Muscle layer of colon (tissue), 2 donors: Measurements from ENCODE around the gene LPCAT3.

Source experiments
- H3K27ac ChIP-seq: one replicate; pipeline ENCODE4 v1.7.0; 2013; ENCODE audit warnings: low read depth, mild to moderate bottlenecking, low read length, moderate library complexity
- H3K27me3 ChIP-seq, 2 donors: one replicate each; pipeline ENCODE4 v1.7.0; 2013; ENCODE audit warnings: low read length in 2 of 2, mild to moderate bottlenecking in 2 of 2; ENCODE audit not compliant: insufficient read depth in 2 of 2, control insufficient read depth in 1 of 2
- H3K36me3 ChIP-seq: one replicate; pipeline ENCODE4 v1.7.0; 2013; ENCODE audit warnings: mild to moderate bottlenecking, low read length; ENCODE audit not compliant: insufficient read depth
- H3K4me1 ChIP-seq: one replicate; pipeline ENCODE4 v1.7.0; 2013; ENCODE audit warnings: mild to moderate bottlenecking, low read length; ENCODE audit not compliant: insufficient read depth
- H3K4me3 ChIP-seq, 2 donors: one replicate each; pipeline ENCODE4 v1.7.0; 2013; ENCODE audit warnings: low read length in 2 of 2, low read depth in 1 of 2, mild to moderate bottlenecking in 1 of 2, moderate library complexity in 1 of 2
- H3K9ac ChIP-seq: one replicate; pipeline ENCODE4 v1.7.0; 2013; ENCODE audit warnings: low read length
- H3K9me3 ChIP-seq: one replicate; pipeline ENCODE4 v1.7.0; 2013; ENCODE audit warnings: mild to moderate bottlenecking, low read length
- donor health status: abdominal sarcoma.
- donor health status: Adenocarcinoma of cecum.

The LPCAT3 gene

DNA sequence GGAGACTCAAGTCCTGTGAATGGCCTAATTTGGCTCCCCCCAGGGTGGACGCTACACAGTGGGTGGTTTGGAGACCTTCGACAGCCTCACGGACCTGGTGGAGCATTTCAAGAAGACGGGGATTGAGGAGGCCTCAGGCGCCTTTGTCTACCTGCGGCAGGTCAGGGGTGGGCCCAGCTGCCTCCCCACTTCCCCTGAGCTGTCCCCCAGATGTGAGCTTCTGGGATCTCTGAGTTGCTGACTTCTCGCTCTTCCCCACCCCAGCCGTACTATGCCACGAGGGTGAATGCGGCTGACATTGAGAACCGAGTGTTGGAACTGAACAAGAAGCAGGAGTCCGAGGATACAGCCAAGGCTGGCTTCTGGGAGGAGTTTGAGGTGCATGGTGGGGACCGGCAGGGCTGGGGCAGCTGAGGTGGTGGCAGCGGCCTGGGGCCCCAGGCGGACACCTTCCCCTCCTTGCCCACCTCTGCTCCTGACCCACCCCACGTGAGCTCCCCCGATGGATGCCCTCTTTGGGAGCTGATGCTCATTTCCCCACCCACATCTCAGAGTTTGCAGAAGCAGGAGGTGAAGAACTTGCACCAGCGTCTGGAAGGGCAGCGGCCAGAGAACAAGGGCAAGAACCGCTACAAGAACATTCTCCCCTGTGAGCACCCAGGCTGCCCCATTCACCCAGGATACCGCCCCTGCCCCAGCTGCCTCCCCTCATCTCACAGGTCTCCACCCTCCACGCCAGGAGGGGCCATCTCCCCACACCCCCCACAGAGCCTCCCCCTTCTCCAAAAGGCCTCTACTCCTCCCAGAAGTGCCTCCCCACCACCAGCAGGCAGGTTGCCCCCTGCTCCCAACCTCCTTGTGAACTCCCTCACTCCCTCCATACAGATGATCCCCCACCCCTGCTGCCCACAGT is 62.9 kb downstream of the LPCAT3 start:
- Histone ChIP-seq H3K9ac (no peak overlapping the region), H3K4me1 (peaks cover 6% of the 10 kb centered on the region), H3K27me3 (no peaks in the 10 kb centered on the region), H3K27ac (no peak overlapping the region), H3K4me3 (no peak overlapping the region), H3K9me3 (no peaks in the 10 kb centered on the region), H3K36me3 (no peaks in the 10 kb centered on the region)

DNA sequence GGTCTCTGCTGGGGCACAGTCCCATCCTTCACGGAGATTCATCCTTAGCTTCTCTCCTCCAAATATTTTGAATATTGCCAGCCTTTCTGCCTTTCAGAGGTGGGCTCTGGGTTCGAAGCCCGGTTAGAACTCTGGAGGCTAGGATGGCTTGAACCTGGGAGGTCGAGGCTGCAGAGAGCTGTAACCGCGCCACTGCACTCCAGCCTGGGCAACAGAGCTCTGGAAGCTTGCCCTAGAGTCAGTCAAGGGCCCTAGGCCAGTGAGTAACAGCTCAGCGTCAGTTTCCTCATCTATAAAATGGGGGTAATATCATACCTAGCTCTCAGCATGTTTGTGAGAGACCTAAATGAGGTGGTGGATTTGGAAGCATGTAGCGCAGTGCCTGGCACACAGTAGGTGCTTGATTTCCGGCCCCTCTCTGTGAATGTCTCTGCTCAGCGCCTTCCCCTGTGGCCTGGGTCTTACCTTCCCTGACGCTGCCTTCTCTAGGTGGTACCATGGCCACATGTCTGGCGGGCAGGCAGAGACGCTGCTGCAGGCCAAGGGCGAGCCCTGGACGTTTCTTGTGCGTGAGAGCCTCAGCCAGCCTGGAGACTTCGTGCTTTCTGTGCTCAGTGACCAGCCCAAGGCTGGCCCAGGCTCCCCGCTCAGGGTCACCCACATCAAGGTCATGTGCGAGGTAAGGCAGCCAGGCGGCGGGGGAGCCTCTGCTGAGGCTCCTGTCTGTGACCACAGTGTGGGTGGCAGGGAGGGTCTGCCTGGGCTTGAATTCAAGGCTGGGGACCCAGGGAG is 63.8 kb downstream of the LPCAT3 start:
- H3K9ac ChIP-seq: no peak overlapping the region

DNA sequence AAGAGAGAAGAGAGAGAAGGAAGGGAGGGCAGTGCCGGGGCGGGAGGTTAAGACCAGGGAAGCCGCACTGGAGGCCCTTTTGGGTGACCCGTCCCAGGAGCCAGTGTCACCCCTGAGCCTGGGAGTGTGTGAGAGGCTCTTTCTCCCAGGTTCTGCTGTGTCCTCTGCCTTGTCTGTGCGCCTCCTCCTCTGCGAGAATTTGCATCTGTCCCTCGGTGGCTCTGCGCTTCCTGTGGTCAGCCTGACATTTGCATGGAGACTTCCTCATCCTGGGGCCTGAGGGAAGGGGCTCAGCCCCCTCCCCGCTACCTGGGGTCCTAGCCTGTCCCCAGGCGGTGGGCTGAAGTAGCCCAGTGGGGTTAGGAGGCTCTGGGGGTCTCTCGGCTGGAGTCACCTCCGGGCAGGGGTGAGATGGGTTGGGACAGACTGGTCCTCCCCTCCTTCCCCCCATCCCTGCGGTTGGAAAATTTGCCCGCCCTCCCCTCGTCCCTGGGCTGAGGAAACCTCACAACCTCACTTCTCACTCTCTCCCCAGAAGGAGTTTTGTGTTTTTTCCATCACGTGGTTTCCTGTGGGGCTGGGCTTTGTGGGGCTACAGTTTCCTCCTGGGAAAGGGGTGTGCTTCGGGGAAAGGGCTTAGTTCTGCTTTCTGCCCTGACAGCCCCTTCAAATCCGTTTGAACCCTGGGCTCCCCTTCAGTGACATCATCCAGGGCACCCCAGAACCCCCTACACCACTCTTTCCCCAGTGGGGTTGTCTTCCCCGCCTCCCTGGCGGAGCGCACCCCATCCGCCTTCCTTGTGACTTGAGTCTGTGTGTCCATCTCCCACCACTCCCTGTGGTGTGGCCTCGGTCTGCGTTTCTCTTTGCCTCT is 64.6 kb downstream of the LPCAT3 start:
- H3K4me3 ChIP-seq: no peak overlapping the region
- H3K36me3 ChIP-seq: no peaks in the 10 kb centered on the region
- H3K4me1 ChIP-seq: peaks cover 6% of the 10 kb centered on the region
- no peaks in the 10 kb centered on the region for H3K27me3 ChIP-seq
- H3K9me3 ChIP-seq: no peaks in the 10 kb centered on the region
- H3K27ac ChIP-seq: peak overlapping the region; percentile 23
- no peak overlapping the region for H3K9ac ChIP-seq

More for the DNA sequence above, 63.8 kb downstream of the LPCAT3 start:
- Histone ChIP-seq H3K9me3 (no peaks in the 10 kb centered on the region), H3K4me1 (peaks cover 6% of the 10 kb centered on the region), H3K27ac (peak overlapping the region; percentile 23), H3K36me3 (no peaks in the 10 kb centered on the region), H3K27me3 (no peaks in the 10 kb centered on the region), H3K4me3 (no peak overlapping the region)

DNA sequence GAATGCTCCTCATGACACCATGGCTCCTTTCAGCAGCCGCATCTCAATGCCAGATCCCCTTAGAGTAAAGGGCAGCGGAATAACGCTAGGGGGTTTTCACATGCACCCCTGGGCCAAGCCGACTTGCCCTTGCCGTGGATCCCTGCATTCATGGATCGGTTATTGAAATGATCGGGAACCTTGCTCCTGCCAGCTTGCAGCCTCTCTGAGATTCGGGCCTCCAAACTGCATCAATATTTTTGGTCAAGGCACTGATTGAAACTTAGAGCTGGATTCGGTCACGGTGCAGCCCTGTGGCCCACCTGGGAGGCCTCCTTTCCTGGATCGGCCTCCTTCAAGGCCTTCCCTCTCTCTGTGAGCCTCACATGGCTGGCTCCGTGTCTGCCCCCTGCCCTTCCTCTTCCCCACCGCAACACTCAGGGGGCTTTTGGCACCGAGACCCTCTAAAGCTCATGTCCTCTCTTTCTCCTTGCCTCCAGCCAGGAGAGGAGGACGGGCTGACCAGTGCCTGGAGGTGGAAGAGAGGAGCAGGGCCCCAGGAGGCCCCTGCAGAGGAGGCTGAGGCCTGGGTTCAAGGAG is 65.3 kb downstream of the LPCAT3 start:
- Histone ChIP-seq H3K4me3 (peak overlapping the region in 1 of 2 donors; percentile 5), H3K4me1 (peaks cover 6% of the 10 kb centered on the region), H3K36me3 (no peaks in the 10 kb centered on the region), H3K9ac (no peak overlapping the region), H3K27me3 (no peaks in the 10 kb centered on the region), H3K9me3 (no peaks in the 10 kb centered on the region), H3K27ac (no peak overlapping the region)

DNA sequence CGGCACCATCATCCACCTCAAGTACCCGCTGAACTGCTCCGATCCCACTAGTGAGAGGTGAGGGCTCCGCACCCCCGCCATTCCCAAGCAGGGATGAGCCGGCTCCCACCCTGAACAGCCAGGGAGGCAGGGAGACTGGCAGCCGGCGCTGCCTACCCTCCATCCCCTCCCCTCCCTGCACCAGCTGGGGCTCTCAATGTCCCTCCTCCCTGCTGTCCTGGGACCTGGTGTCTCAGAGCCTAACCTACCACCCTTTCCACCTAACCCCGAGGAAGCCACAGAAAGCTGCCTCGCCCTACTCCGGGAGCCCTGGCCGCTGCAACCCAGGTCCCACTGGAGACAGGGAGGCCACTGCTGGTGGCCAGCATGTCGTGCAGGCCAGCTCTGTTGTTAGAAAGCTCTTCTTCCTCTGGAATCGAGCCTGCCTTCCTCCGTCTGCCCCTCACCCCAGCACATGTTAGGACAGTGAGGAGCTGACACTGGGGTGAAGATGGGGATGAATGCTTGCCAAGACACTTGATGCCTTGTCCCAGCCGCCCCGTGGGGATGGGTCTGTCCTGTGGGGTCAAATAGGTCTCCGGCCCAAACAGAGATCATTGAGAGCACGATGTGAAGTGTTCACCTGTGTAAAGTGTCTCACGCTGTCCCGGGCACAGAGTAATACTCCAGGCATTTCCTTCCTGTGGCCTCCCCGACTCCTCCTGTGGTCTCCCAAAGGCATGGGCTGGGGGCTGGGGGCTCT is 66.0 kb downstream of the LPCAT3 start:
- peaks cover 2% of the 10 kb centered on the region for H3K36me3 ChIP-seq
- peaks cover 6% of the 10 kb centered on the region for H3K4me1 ChIP-seq
- H3K27ac ChIP-seq: no peak overlapping the region
- H3K9ac ChIP-seq: no peak overlapping the region
- H3K9me3 ChIP-seq: no peaks in the 10 kb centered on the region
- H3K4me3 ChIP-seq: peak overlapping the region in 1 of 2 donors; percentile 5
- no peaks in the 10 kb centered on the region for H3K27me3 ChIP-seq

DNA sequence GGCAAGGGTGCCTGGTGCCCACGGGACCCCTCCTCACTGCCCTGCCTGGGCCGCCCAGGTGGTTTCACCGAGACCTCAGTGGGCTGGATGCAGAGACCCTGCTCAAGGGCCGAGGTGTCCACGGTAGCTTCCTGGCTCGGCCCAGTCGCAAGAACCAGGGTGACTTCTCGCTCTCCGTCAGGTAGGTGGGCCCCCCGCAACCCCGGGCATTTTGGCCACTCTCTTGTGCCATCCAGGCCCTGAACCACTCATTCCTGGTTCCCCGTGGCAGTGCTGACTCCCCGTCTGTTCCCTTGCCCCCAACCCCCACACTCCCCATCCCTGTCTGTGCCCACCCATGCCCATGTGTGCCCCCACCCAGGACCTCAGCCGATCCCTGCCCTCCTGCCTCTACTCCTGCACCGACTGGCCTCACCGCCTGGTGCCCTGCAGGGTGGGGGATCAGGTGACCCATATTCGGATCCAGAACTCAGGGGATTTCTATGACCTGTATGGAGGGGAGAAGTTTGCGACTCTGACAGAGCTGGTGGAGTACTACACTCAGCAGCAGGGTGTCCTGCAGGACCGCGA is 66.6 kb downstream of the LPCAT3 start:
- Histone ChIP-seq H3K4me1 (peaks cover 6% of the 10 kb centered on the region), H3K9ac (no peak overlapping the region), H3K36me3 (peaks cover 8% of the 10 kb centered on the region), H3K9me3 (no peaks in the 10 kb centered on the region), H3K27ac (no peak overlapping the region), H3K4me3 (no peak overlapping the region), H3K27me3 (no peaks in the 10 kb centered on the region)

DNA sequence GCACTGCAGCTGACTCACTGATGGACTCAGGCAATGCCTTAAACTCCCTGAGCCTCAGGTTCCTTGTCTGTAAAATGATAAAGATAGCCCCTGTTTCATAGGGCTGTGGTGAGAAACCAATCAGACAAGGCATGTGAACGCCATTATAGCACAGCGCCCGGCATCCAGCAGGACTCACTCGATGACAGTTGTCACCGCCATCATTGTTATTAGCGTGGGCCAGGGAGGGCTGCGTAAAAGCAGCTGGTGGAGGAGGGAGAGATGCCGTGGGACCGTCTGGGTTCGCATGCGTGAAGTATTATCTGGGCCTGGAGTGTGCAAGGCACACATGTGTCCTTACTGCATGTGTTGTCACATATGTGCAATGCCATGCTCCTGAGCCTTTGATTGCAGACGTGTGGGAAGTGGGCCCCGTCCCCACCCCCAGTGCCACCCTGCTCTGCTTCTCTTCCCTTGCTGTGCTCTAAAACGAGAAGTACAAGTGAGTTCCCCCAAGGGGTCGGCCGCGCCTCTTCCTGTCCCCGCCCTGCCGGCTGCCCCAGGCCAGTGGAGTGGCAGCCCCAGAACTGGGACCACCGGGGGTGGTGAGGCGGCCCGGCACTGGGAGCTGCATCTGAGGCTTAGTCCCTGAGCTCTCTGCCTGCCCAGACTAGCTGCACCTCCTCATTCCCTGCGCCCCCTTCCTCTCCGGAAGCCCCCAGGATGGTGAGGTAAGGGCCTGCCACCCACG is 67.3 kb downstream of the LPCAT3 start, which contains the start of gene PTPN6:
Gene PTPN6, plus strand, starts transcription at position 546 of the 730 bp plus-strand sequence. Its CDS starts 157 bp downstream, at position 703.
- Histone ChIP-seq H3K36me3 (peaks cover 11% of the 10 kb centered on the region), H3K4me3 (no peak within 1 kb of the TSS), H3K27me3 (no peaks in the 10 kb centered on the region), H3K4me1 (peaks cover 10% of the 10 kb centered on the region), H3K27ac (no peak within 1 kb of the TSS), H3K9me3 (no peaks in the 10 kb centered on the region), H3K9ac (no peak within 1 kb of the TSS)

DNA sequence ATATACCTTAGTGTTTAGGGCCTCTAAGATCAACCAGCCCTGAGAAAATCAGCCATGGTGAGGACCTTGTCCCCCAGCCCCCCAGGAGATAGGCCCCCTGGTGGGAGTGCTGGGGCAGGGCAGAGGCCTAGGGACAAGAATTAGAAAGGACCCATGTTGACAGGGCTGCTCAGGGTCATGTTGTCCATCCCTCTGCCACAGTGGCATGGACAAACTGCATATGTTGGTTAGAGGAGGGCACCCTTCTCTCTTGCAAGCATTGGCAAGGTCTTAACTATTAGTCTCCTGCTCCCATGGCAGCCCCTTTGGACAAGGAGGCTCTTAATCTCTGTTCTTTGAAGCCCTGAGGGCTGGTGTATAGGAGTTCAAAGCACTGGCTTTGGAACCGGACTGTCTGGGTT is 67.9 kb downstream of the LPCAT3 start:
- H3K4me3 ChIP-seq: no peak overlapping the region
- H3K27me3 ChIP-seq: no peaks in the 10 kb centered on the region
- peaks cover 16% of the 10 kb centered on the region for H3K36me3 ChIP-seq
- no peak overlapping the region for H3K27ac ChIP-seq
- no peaks in the 10 kb centered on the region for H3K9me3 ChIP-seq
- peaks cover 14% of the 10 kb centered on the region for H3K4me1 ChIP-seq
- no peak overlapping the region for H3K9ac ChIP-seq

DNA sequence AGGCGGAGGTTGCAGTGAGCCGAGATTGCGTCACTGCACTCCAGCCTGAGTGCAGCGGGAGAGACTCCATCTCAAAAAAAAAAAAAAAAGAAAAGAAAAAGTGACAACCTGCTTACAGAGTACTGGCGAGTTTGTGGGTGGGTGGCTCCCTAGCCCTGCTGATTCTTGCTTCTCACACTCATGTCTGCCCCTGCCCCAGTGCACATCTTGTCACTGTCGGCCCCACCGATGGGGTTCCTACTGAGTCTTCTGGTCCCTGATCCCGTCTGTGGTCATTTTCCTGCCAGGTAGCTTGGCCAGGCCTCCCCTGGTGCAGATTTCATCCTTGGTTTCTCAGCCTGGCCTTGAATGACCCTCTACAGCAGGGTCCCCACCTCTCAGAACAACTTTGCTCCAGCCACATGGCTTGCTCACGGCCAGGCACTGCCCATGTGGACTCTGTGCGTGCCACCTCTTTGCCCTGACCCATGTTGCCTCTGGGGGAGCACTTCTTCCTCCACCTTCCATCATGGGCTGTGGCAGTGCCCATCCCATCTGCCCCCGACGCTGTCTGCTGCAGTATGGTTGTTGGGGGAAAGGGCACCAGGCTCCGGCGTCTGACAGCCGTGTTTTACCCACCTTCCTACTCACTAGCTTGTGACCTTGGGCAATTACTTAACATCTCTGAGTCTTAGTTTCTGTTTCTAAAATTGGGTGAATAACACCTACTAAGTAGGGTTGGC is 69.2 kb downstream of the LPCAT3 start:
- no peaks in the 10 kb centered on the region for H3K27me3 ChIP-seq
- no peaks in the 10 kb centered on the region for H3K9me3 ChIP-seq
- peaks cover 15% of the 10 kb centered on the region for H3K4me1 ChIP-seq
- no peak overlapping the region for H3K4me3 ChIP-seq
- H3K27ac ChIP-seq: no peak overlapping the region
- no peak overlapping the region for H3K9ac ChIP-seq
- peaks cover 20% of the 10 kb centered on the region for H3K36me3 ChIP-seq
